Stimulated activated CD4-positive, alpha-beta T cell treated with anti-CD3 and anti-CD28 coated beads, Interleukin-4, amount 100 ng/mL, for 1 hour (primary cell): ENCODE measurements around the gene YPEL2.

Experiments used
- DNase-seq: peaks from one replicate; pipeline ENCODE4 v3.0.0-alpha.2; 2020

YPEL2 gene

DNA sequence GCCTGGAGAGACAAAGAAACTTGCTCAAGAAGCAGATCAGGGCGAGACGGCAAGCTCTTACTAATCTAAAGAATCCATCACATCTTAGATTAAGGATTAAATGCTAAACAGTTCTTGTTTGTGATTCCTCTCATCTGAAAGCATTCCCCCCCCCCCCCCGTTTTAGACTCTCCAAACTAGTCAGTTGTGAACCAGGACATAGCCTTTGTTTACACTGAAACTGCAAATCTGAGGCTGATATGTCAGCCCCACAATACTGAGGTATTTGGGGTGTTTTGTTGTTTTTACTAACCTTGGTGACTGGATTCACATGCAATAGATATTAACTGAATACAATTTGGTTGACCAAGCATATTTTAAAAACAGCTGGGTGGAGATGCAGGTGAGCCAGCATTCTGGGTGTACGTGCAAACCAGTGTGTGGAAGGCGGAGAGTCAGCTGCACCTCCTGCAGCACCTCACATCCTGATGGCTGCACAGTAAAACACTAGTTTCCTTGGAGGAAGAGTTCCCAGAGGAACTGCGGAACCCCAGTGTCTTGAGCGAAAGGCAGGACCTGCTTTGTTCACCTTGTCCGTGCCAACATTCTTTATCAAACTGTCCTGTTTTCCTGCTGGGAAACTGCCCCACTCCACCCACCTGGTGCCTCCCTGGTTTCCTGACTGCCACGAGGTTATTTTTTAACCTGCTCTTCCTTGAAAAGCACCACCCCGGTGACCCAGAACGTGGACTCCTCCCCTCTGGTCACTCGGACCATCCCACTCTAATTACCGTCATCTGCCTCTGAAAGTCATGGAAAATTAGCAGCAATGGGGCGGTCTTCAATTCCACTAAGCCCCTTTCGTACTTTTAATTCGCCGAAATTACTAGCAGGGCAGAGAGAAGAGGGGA, 1.2 kb upstream of the YPEL2 start:
- DNase-seq: no peak

- peak; percentile 32 for DNase-seq
Measured at GRCh38 chr17:59331929-59332748, 684 bp downstream of the YPEL2 start.

DNA sequence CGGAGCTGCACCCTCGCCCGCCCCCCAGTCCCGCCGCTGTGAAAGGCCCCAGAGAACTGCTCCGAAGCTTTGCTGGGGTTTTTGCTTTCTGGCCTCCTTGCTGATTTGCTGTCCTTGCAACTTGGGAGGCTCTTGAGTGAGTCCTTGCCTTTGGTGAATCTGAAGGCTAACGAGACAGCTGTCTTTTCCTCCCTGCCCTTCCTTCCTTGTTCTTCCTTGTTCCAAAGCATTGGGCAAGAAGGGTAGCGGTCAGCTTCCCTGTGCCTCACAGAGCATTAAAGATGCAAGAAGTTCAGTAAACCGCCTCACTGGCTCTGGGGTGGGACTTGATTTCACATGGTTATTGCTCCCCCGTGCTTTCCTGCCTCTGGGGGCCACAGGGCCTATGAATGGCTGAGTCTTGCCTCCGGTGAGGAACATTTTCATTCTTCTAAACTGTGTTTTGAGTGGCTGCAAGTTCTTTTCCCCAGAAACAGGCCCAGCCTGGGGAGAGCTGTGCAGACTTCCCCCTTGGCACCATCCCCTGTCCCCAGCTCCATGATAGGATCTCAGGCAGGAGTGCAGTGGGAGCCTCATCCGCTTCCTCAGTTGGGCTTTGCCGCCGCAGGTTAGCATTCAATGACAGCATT, 1.4 kb downstream of the YPEL2 start:
- peak; percentile 19 for DNase-seq

GRCh38 chr17:59333836-59334235, 2.4 kb downstream of the YPEL2 start:
- no peak for DNase-seq

DNA sequence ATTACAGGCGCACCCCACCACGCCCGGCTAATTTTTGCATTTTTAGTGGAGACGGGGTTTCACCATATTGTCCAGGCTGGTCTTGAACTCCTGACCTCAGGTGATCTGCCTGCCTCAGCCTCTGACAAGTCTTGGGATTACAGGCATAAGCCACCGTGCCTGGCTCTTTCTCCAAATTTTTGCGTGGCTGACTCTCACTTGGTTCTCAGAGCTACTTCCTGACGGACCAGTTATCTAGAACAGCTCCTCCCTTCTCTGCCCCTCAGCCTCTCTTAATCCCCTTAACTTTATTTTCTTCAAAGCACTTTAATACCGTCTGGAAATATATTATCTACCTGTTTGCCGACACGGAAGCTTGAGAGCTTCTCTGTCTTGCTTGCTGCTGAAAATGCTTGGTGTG, 4.2 kb downstream of the YPEL2 start:
- DNase-seq: no peak

GRCh38 chr17:59337741-59338299, 6.4 kb downstream of the YPEL2 start:
- DNase-seq: no peak

DNA sequence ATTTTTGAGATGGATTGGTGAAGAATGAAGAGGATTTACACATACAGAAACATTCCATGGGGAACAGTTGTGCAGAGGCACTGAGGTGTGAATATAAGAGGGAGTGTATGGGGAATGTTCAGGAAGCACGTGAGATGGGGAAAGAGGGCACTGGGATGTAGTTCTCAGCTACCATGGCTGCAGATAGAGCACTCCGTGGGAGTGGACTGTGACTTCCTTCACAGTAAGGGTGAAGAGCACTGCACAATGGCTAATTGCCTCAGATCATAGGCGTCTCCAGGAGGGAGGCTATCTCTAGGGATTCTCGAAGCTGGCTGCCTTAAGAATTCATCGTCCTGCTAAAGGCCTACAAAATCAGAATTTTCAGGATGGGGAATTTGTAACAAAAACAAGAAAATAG, 7.0 kb downstream of the YPEL2 start:
- DNase-seq: no peak

DNA sequence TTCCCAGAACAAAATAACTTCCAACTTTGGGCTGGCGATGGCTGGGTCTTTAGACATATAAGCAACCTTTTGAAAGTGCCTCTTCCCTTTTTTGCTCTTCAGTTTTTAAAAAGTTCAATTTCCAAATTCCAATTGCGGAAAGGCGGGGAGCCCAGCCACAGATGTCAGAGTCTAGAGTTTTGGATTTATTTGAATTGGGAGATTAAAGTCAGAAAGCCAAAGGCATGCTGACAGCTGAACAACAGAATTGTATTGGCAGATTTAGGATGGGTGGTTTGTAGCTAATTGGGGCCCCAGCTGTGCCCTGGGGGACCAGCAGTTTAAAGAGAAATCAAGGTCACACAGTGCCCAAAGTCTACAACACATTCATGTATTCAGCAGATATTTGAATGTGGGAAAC, 10.5 kb downstream of the YPEL2 start:
- DNase-seq: no peak

DNA sequence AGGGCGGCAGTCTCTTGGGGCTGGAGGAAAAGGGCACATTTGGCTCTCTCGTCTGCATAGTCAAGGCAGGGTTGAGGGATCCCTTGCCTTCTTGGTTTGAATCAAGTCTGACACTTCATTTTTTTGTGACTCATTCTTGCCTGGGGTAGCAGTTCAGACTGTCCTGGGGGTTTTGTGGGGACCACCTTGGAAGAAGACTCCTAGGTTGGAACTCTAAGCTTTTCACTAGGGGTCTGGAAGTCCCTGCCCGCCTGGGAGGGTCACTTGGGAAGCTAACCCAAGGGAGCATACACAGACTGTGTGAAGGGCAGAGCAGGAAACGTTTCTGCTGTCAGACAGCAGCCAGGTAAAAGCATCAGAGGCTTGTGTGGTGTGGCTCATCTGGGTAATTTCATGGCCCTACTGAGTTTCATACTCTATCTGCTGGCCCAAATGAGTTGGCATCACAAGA, 11.3 kb downstream of the YPEL2 start:
- no peak for DNase-seq

DNA sequence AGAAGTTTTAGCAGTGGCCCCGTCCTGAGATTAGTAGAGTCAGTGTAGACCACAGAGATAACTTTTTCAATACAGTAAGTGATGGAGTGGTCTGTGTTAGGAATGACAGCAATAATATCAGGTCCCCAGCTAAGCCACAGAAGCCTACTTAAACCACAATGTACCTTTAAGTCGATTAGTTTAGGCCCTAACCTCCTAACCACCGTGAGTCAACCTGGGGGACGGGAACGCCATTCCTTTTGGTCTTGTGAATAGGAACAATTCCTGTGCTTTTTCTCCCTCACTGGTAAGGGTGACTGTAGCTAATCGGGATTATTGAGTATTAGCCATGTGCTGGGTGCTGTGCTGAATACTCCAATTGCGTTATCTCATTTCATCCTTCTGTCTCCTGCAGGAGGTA, 14.0 kb downstream of the YPEL2 start:
- no peak for DNase-seq

DNA sequence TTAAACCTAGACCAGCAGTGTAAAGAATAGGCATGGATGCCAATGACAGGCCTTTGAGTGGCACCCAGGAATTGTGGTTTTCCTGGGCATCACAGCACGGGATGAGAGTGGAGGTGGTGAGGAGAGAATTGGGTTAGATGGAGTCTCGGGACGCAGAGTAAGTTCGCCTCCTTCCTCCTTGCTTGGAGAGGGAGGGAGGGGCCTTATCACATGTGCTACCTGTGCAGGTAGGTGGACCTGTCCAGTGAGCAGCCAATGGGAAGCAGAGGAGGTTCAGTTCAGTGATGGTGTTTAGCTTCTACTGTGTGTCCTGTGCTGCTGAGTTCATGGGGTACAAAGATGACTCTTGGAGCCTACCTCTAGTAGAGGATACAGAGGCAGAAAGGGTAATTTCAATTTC, 14.9 kb downstream of the YPEL2 start:
- DNase-seq: no peak

- DNase-seq: no peak
Measured at GRCh38 chr17:59346876-59347407, 15.5 kb downstream of the YPEL2 start.

GRCh38 chr17:59347975-59348391, 16.5 kb downstream of the YPEL2 start:
- no peak for DNase-seq

DNA sequence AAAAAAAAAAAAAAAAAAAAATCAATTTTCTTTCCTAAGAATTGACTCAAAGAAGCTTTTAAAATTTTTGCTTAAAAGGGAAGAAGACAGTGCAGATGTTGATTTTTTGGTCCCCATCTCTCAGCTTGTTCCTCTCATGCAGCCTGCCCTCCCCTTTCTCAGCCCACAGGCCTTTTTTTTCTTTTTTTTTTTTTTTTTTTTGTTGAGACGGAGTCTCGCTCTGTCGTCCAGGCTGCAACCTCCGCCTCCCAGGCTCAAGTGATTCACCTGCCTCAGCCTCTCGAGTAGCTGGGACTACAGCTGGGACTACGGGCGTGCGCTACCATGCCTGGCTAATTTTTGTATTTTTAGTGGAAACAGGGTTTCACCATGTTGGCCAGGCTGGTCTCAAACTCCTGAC, 17.7 kb downstream of the YPEL2 start:
- no peak for DNase-seq

DNA sequence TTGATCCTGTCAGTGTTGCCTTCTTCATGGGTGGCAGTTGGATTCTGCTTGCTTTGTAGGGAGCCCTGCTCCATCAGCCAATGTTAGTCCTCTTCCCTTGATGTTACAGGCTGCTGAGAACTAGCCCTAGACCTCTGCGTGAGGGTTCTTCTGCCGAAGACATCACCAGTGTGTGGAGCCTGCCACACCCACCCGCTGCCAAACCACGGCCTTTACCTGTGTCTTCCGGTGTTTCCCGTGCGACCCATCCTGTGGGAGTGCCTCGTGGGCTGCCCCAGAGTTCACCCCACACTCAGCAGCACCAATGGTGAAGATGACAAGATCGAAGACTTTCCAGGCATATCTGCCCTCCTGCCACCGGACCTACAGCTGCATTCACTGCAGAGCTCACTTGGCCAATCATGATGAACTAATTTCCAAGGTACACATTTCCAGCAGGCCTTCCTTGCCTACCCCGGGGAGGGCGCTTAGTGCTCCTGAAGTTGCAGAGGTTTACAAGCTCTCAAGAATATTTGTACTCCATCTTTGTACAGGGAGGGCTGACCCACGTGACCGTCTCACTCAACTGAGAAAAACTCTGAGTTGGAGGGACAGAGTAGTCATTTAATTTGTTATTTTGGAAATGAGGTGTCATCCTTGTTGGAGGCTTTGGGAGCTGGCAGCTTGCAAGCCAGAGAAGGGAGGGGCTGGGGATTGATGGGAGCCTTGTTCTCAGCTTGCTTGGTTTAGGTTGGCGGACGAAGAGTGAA, 21.8 kb downstream of the YPEL2 start:
- no peak for DNase-seq

DNA sequence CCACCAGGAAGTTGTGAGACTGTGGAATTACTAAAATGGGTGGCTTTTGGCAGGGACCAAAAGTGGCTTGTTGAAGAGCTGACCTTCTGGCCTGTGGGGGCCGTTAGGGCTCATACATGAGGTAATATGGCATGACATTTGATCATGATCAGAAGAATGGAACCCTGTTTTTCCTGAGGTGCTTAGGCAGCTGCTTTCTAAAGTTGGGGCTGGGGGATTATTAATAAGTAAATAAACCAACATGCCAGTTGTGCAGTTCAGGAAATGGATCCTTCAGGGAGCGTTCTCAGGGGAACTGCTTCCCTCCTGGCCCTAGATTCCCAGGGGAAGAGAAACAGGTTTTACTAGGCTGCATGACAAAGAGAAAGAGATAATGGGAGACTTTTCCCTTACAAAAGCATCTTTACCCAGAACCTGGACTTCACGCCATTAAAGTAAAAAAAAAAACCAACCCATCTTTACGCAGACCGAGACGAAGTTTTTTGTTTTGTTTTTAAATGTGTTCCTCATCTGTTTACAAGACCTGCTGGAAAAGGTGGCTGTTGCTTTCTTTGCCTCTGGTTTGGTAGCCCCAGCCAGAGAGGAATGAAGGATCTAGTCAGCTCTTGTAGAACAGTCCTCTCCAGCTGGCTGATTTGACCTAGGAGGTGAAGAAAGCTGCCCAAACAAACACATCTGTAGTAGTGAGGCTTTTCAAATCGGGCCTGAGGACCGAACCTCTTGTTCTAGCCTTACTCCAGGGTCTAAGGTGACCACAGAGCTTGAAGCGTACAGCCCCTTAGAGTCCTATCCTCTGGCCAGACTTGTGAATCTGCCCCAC, 22.7 kb downstream of the YPEL2 start:
- no peak for DNase-seq

GRCh38 chr17:59355030-59355701, 23.7 kb downstream of the YPEL2 start:
- DNase-seq: no peak

DNA sequence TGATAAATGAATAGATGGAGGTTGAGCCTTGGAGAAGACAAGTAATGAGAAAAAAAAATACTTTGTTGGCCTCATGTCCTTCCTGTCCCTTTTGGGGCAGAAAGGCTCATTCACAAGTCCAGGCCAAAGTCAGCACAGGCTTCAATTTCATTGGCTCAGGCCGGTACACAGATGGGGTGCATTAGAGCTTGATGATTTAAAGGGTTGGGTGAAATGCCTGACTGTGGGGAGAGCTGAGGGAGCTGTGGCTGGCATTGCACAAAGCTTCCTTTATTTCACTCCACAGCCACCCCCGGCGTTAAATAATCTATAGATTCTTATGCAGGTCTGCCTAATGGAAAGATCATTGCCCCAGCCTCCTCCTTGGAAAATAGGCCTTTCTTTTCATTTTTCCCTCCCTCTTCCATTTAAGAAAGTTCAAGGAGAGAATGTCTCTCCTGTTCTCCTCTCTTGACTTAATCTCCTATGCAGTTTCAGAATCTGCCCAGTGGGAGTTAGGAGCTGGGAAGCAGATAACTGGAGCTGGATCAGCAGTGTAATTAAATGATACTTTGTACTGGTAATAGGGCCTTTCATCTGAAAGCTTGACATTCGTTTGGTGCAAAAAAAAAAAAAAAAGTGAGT, 24.4 kb downstream of the YPEL2 start:
- DNase-seq: no peak

DNA sequence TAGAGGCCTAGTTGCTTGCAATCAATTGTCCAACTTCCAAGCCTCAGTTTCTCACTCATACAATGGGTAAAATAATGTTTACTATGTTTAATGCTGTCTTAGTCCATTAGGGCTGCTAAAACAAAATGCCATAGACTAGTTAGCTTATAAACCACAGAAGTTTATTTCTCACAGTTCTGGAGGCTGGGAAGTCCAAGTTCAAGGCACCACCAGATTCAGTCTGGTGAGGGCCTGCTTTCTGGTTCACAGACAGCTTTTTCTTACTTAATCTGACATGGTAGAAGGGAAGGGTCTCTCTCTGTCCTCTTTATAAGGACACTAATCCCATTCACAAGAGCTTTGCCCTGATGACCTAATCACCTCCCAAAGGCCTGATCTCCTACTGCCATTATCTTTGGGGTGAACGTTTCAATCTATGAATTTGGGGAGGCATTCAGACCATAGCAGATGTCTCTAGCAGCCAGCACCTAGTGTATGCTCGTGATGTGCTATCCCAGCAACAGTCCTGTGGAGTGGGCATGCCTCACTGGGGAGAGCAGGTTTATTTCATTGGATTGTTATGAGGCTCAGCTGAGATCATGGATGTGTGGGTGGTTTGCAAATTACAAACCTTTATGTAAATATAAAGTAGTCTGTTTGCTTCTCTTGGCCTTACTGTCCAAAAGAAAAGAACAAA, 25.2 kb downstream of the YPEL2 start:
- no peak for DNase-seq
